ENCODE measurements around the gene PPP2R3B.

PPP2R3B gene

DNA sequence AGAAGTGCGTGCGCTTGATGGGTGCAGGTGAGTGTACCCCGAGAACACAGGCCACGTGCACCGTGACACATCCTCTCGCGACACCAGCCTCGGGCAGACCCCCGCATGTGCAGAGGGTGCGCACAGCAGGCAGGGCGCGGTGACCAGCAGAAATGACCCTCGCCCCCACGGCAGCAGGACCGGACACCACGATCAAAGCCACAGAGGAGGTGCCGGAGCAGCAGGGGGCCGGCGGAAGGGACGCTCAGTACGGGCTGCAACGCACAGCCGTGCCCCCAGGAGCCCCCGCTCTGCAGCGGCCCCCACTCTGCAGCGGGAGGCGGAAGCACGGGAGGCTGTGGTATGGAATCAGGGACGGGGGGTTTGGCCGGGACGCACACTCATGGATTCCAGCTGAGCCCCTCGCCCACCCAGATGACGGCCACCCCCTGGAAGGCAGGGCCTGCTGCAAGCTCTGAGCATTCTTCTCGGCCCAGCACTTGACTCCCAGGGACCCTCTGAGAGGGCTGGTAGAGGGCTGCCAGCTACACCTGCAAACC lies 17.1 kb downstream of the PPP2R3B start:
- no peak for DNase-seq

DNA sequence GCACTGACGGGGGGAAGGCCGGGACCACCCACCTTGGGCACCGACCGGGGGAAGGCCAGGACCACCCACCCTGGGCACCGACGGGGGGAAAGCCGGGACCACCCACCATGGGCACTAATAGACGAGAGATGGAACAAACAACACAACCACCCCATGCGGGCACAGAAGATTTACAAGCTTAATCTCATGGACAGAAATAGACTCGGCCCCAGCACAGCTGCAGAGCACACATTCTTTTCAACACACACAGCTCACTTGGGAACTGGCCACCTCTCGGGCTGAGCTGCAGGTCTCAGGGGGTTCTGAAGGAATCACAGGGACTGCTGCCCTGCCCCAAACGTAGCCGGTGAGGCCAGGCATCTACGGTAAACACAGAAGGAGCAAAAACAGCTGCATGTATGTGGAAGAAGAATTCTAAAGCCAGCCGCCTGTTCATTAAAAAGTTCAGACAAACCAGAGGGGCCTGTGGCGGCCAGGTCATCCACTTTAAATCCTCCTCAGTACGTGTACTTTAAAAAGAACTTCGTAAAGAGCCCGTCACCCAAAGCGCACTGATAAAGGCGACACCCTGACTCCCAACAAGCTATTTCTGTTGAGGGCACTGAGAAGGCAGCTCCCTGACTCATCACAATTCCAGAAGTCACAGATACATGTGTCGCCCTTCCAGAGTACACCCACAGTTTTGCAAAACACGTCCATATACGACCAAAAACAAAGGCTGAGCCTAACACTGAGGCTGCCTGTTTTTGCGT lies 17.7 kb downstream of the PPP2R3B start:
- DNase-seq, result no peak

DNA sequence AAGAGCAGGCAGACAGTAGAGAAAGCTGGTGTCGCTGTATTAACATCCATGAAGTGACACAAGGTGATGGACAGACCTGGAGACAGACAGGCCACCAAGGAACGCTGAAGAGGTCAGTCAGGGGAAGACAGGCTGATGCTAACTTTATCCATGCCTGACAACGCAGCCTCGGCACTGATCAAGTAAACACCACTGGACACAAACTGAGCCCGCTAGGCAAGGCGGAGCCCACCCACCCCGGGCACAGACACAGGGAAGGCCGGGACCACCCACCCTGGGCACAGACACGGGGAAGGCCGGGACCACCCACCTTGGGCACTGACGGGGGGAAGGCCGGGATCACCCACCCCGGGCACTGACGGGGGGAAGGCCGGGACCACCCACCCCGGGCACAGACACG lies 18.8 kb downstream of the PPP2R3B start:
- no peak for DNase-seq

DNA sequence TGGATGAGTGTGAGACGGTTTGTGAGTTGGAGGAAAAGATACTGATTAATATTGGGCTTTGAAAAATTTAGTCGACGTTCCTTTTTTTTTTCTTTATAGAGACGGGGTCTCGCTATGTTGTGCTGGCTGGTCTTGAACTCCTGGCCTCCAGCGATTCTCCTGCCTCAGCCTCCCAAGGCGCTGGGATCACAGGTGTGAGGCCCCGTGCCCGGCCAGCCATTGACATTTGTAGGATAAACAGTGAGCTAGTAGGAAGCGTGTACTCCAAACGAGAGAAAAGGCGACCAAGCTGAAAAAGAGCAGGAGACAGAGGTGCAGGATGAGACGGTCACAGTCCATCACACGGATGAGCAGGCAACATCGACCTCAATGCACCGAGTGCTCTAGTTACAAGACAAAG lies 19.4 kb downstream of the PPP2R3B start:
- DNase-seq, result no peak

DNA sequence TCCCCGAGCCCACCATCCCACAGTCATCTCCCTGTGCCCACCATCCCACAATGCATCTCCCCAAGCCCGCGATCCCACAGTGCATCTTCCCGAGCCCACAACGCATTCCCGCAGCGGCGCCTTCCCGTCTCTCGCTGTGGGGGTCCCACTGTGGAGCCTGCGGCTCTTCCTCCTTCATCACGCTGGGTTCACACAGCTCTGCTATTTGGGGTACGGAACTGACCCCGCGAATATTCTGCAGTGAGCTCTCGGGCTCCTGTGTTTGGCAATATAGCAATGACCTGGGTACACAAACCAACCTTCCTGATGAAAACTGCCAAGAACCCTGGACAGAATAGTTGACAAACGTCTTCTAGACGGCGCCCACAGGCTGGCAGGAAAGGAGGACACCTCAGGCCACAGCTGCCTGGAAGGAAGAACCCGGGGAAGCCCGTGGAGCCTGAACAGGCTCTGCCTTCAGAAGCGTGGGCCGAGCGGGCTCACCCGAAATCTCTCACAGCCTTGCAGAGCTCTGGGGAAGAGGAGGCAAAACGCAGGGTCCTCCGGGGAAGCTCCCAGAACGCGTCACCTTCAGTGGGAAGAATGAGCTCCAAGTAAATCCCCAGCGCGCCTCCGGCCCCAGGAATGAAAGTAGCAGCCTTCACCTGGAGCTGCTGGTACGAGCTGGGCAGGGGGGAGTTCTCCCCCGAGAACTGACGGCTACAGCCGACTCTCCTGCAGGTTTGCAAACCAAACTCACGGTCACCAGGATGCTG lies 22.9 kb downstream of the PPP2R3B start:
- DNase-seq, result no peak

DNA sequence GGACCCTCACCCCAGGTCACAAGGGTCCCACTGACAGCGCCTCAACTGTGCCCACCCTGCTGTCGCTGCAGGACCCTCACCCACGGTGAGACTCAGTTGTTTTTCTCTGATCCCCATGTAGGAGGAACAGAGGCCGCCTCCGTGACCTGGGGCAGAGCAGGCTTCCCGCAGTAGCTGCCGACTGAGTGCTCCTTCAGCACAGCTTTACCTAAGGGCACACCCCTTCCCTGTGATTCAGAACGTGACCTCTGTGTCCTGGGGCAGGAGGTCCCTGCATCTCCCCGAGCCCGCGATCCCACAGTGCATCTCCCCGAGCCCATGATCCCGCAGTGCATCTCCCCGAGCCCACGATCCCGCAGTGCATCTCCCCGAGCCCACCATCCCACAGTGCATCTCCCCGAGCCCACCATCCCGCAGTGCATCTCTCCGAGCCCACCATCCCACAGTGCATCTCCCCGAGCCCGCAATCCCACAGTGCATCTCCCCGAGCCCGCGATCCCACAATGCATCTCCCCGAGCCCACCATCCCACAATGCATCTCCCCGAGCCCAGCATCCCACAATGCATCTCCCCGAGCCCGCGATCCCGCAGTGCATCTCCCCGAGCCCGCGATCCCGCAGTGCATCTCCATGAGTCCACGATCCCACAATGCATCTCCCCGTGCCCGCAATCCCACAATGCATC lies 23.6 kb downstream of the PPP2R3B start:
- no peak for DNase-seq

DNA sequence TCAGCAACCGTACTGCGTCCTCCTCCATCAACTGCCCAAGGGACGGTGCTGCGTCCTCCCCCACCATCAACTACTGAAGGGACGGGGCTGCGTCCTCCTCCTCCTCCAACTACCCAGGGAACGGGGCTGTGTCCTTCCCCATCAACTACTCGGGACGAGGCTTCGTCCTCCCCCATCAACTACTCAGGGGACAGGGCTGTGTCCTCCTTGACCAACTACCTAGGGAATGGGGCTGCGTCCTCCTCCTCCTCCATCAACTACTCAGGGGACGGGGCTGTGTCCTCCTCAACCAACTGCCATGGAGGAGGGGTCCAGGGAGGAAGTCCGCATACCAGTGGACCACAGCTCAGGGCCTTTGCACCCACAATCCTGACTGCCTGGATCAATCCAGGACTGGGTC lies 24.4 kb downstream of the PPP2R3B start:
- DNase-seq, result no peak

DNA sequence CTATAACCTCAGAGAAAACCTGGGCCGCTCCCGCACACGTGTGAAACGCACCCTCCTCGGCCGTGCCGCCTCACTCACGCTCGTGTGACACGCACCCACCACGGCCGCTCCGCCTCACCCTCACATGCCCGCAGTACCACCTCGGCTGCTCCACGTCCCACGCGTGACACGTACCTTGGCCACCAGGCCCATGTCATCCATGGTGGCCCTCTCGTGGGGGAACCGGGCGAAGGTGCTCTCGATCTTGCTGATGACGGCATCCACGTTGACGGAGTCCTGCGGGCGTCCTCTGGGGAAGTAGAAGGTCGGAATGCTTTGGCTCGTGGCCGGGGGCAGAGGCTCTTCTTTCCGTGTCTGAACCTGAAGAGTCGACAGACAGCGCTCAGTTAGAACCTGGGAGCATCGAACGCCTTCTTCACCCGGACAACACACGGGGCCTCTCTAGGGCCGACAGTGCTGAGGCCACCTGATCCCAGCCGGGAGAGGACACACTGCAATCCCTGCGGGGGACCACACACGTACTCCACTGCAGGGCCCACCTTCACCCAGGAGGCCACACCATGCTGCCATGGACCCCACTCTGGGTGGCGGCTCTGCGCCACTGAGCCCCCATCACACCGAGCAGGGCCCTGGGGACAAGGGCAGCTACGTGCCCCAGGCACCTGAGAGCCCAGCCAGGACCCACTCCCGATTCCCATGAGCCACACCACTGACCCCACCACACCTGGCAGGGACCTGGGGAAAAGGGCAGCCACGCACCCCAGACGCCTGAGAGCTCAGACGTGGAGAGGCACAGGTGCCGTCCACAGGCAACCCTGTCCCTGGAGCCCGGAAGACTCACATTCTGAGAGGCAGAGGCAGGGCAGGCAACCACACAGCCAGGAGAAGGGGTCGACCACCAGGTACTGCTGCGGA lies 25.2 kb downstream of the PPP2R3B start:
- DNase-seq, result no peak

DNA sequence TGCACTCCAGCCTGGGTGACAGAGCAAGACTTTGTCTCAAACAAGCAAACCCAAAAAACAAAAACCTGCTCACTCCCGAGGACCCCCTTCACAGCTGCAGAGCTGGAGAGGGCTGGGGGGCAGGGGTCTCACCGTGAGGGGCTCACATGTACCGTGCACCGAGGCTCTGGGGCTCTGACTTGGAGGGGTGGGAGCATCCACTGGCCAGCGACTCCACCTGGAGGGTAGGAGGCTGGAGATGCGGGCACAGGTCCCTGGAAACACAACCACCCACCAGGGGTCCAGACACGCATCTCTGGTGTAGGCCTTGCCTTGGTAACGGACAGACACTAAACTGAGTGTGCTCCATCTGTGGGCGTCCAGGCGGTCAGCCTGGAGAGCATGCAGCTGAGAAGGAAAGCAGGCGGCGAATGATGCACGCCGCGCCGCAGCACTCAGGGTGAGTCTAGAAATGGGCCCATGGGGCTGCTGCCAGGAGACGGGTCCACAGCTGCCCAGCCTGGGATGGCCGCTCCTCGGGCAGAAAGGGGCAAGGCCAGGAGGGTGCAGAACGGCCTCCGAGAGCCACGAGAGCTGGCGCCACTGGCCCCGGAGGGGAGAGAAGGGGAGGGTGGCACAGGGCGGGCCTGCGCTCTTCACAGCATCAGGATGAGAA lies 26.1 kb downstream of the PPP2R3B start:
- DNase-seq, result no peak

DNA sequence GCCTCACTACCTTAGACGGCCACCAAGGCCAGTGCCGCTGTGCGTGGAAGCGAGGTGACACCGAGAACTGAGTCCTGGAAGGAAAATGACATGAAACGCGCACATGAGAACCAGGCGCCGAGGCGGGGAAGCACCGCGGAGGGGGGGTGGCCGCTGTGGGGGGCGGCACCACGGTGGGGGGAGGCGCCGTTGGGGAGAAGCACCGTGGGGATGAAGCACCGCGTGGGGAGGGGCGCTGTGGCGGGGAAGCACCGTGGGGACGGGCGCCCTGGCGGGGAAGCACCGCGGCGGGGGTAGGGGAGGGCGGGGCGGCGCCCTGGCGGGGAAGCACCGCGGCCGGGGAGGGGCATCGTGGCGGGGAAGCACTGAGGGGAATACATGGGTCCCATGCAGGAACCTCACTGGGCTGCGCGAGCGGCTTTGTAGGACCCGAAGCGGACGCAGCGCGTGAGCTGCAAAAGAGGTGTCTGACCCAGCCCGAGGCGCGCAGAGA lies 28.0 kb downstream of the PPP2R3B start:
- no peak for DNase-seq

DNA sequence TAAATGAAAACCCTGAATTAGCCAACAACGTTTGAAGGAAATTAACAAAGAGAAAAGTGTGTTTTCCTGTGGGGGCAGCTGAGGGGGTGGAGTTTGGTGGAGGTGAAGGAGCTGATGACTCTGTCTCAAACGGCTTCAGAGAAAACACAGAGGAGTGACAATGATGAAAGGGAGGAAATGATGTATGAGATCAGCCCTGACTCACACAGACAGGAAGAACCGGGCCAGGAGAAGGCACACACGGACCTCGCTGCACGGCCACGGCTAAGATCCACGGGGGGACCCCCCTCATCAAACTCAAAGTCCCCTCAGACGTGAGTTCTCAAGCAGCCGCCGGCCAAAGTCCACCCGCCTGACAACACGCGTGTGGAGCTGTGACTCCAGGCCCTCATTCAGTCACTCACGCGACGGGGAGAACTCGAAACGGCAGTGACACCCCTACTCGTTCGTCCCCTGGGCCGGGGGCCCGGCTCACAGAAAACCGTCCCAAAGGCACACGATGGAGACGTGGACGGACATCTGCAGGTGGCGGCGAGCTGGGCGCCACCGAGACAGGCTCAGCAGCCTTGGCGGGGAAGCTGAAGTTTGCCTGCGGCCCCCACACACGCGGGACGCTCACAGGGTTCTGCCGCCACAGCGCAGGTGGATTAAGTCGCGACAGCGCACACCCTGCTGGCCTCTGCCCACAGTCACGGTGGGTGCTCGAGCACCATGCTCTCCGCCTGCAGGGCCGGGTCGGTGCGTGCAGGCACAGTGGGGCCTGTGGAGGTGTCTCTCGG lies 28.8 kb downstream of the PPP2R3B start:
- DNase-seq, result peak; percentile 40 to 41

DNA sequence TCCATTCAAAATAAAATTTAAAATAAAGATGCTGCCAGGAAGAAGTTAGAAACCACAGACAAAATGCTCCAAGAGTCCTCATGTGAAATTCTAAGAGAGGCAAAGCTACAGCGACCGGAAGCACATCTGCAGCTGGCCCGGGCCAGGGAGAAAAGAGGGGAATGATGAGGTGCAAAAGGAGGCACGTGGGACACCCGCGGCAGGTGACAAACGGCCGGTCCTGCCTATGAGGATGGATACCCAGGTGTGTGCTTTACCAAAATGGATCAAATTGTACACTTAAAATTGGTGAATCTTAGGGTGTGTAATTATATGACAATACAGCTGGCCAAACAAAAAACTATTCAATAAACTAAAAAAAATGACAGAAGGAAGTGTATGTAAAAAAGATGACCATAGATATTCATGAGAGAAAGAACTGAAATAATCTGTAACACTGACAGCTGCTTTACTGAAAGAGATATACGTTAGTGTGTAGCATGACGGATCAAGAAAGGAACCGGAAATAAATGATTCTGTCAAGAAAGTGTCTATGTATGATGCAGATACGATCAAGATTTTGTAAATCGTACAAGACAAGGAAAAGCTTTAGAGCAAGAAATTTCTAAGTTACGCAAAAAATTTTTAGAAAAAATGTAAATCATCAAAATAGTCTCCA lies 29.5 kb downstream of the PPP2R3B start:
- no peak for DNase-seq

DNA sequence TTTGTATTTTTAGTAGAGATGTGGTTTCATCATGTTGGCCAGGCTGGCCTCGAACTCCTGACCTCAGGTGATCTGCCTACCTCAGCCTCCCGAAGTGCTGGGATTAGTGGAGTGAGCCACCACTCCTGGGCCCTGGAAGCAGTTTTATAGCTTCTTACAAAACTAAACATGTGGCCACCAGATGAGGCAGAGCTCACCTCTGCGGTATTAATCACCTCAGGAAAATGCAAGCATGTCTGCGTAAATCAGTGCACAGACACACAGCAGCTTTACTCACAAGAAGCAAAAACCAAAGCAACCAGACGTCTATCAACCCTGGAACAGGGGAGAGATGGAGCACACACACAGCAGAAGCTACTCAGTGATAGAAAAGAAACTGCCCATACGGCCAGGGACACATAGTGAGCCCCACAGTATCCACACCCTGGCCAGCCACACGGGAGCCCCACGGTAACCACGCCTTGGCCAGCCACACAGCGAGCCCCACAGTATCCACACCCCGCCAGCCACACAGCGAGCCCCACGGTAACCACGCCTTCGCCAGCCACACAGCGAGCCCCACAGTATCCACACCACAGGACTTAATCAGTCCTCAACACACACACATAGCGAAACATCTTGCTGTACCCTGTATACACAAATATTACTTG lies 30.2 kb downstream of the PPP2R3B start:
- no peak for DNase-seq

DNA sequence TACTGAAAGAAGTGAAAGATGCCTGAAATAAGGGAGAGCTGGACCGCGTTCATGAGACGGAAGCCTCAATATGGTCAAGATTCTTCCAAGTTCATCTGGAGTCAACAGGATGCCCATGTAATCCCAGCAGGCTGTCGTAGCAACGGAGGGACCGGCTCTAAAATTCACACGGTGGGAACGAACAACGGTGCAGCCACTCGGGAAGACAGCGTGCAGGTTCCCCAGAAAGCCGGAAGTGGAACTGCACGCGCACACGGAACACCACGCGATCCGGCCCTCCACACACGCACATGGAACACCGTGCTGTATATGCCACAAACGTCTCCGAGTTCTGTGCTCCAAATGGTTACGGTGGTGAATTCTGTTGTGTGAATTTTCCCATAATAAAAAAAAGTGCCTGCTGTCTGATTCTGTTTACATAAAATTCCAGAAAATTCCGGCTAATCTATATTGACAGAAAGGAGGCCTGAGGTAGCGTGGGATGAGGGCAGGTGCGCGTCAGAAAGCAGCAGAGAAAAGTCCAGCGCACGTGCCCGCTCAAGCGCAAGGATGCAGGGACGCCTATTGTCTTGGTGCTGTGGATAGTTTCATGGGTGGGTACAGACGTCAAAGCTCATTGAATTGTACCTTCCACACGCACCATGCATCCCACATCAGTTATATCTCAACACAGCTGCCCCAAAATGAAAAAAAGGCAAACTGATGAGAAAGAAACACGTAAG lies 31.2 kb downstream of the PPP2R3B start:
- no peak for DNase-seq

DNA sequence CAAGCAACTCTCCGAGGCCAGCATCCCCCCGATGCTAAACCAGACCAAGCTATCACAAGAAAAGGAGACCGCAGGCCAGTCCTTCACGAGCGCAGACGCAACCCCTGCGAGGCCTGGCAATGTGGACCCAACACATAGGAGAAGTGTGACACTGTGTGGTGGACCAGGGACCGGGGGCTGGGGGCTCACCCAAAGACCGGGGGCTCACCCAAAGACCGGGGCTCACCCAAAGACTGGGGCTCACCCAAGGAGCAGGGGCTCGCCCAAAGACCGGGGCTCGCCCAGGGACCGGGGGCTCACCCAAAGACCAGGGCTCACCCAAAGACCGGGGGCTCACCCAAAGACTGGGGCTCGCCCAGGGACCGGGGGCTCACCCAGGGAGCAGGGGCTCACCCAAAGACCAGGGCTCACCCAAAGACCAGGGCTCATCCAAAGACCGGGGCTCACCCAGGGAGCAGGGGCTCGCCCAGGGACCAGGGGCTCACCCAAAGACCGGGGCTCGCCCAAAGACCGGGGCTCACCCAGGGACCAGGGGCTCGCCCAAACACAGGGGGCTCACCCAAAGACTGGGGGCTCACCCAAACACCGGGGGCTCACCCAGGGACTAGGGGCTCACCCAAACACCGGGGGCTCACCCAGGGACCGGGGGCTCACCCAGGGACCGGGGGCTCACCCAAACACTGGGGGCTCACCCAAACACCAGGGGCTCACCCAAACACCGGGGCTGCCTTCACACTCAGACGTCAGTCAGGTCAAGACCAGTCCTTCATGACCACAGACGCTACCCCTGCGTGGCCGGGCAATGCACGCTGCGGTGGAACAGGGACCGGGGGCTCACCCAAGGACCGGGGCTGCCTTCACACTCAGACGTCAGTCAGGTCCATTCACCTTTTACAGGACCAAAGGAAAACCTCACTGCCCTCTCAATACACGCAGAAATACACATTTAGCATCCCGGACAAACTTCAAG lies 32.9 kb downstream of the PPP2R3B start:
- DNase-seq, result no peak

DNA sequence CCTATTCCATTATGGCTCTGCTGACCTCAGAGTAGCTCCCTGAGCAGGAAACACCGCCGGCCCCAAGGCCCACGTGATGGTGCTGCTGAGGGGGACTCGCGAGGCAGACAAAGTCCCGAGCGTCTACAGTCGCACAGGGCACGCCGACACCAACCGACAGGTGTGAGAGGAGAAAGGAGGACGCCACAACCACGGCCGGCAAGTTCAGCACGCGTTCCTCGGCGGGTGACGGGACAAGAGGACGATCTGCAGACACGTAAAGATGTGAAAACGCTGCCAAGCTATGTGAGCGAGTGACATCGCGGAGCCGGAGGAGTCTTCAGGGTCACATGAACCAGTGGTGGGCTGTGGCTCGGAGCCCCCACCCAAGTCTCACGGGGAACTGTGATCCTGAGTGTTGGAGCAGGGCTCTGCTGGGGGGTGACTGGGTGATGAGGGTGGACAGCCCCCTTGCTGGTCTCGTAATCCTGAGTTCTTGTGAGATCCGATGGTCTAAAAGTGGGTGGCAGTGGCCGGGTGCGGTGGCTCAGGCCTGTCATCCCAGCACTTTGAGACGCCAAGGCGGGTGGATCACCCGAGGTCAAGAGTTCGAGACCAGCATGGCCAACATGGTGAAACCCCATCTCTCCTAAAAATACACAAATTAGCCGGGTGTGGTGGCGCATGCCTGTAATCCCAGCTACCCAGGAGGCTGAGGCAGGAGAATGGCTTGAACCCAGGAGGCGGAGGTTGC lies 34.0 kb downstream of the PPP2R3B start:
- no peak for DNase-seq

DNA sequence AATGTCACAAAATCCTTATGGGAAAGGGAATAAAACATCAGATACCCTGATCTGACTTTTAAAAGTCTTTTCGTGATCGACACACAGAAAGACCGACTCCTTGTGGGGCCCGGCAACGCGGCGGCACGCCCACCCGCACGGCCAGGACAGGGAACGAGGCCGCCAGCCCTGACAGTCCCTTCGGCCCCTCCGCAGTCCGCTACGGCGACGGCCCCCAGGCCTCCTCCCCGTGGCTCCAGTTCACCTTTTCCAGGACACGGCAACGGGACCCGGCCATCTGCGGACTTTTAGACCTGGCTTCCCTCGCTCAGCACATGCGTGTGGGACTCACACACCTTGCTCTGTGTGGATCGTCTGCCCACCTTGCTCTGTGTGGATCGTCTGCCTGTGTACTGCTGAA lies 34.5 kb downstream of the PPP2R3B start:
- DNase-seq, result no peak
